ENCODE results near the gene FAM53A. TPM values are rescaled to one million over a fixed set of nuclear protein-coding genes. Genes with fewer than 3 reads are reported as not detected.

FAM53A gene
- total and polyA plus RNA-seq, 2 experiments from 2014 or later: 4.7 to 6.8 TPM

GRCh38 chr4:1593458-1593857 lies 90.7 kb downstream of the FAM53A start:
- TF ChIP-seq EZH2phosphoT487 (IDR thresholded peaks at IDR 0.05; ENCODE audit: low read depth, severe bottlenecking, unreplicated experiment): no peak
- TF ChIP-seq EZH2 (IDR thresholded peaks at IDR 0.05; ENCODE audit: borderline replicate concordance): no peak
- no peak for TF ChIP-seq CTCF (IDR thresholded peaks at IDR 0.05; ENCODE audit: poor library complexity)
- H4K20me1 ChIP-seq (ENCODE audit: insufficient read depth, poor library complexity, severe bottlenecking): no peaks in the 10 kb centered on the region
- H3K4me3 ChIP-seq: no peak overlapping the region
- no peaks in the 10 kb centered on the region for H3K9me2 ChIP-seq (replicated peaks; ENCODE audit: insufficient read depth)
- H2AFZ ChIP-seq: no peak overlapping the region
- H3K36me3 ChIP-seq (replicated peaks; ENCODE audit: insufficient read depth, low read depth): no peaks in the 10 kb centered on the region
- no peak overlapping the region for H3K4me2 ChIP-seq
- WGBS (ENCODE audit: low lambda C conversion rate, missing lambda C conversion rate): 83% methylated on average over 19 of the region's 19 CpGs
- no peak overlapping the region for H3K27ac ChIP-seq
- no peak for DNase-seq (ENCODE audit: low spot score)
- no peaks in the 10 kb centered on the region for H3K9me3 ChIP-seq (ENCODE audit: low read depth)
- H3K79me2 ChIP-seq: no peaks in the 10 kb centered on the region
- H3K27me3 ChIP-seq: no peaks in the 10 kb centered on the region
- no peaks in the 10 kb centered on the region for H3K4me1 ChIP-seq (ENCODE audit: insufficient read depth)

- no peaks in the 10 kb centered on the region for H3K79me2 ChIP-seq
- no peaks in the 10 kb centered on the region for H3K4me1 ChIP-seq (ENCODE audit: insufficient read depth)
- H3K4me2 ChIP-seq: no peak overlapping the region
- TF ChIP-seq EZH2phosphoT487 (IDR thresholded peaks at IDR 0.05; ENCODE audit: low read depth, severe bottlenecking, unreplicated experiment) (no peak), CTCF (IDR thresholded peaks at IDR 0.05; ENCODE audit: poor library complexity) (no peak), EZH2 (IDR thresholded peaks at IDR 0.05; ENCODE audit: borderline replicate concordance) (no peak)
- H3K36me3 ChIP-seq (replicated peaks; ENCODE audit: insufficient read depth, low read depth): no peaks in the 10 kb centered on the region
- no peak overlapping the region for H2AFZ ChIP-seq
- no peak overlapping the region for H3K27ac ChIP-seq
- no peak overlapping the region for H3K4me3 ChIP-seq
- H3K9me2 ChIP-seq (replicated peaks; ENCODE audit: insufficient read depth): no peaks in the 10 kb centered on the region
- no peak for DNase-seq (ENCODE audit: low spot score)
- WGBS (ENCODE audit: low lambda C conversion rate, missing lambda C conversion rate): 97% methylated on average over 49 of the region's 62 CpGs
- H3K27me3 ChIP-seq: no peaks in the 10 kb centered on the region
- H4K20me1 ChIP-seq (ENCODE audit: insufficient read depth, poor library complexity, severe bottlenecking): no peaks in the 10 kb centered on the region
- no peaks in the 10 kb centered on the region for H3K9me3 ChIP-seq (ENCODE audit: low read depth)
Measured at GRCh38 chr4:1592709-1593417, 91.2 kb downstream of the FAM53A start.

GRCh38 chr4:1592068-1592708 lies 91.9 kb downstream of the FAM53A start:
- H3K9me2 ChIP-seq (replicated peaks; ENCODE audit: insufficient read depth): no peaks in the 10 kb centered on the region
- H3K9me3 ChIP-seq (ENCODE audit: low read depth): no peaks in the 10 kb centered on the region
- no peaks in the 10 kb centered on the region for H3K36me3 ChIP-seq (replicated peaks; ENCODE audit: insufficient read depth, low read depth)
- no peaks in the 10 kb centered on the region for H3K27me3 ChIP-seq
- TF ChIP-seq CTCF (IDR thresholded peaks at IDR 0.05; ENCODE audit: poor library complexity) (no peak), EZH2phosphoT487 (IDR thresholded peaks at IDR 0.05; ENCODE audit: low read depth, severe bottlenecking, unreplicated experiment) (no peak)
- DNase-seq (ENCODE audit: low spot score): no peak
- no peak overlapping the region for H3K4me2 ChIP-seq
- 96% methylated on average over 25 of the region's 36 CpGs for WGBS (ENCODE audit: low lambda C conversion rate, missing lambda C conversion rate)
- no peak overlapping the region for H3K4me3 ChIP-seq
- H4K20me1 ChIP-seq (ENCODE audit: insufficient read depth, poor library complexity, severe bottlenecking): no peaks in the 10 kb centered on the region
- H3K4me1 ChIP-seq (ENCODE audit: insufficient read depth): no peaks in the 10 kb centered on the region
- H2AFZ ChIP-seq: no peak overlapping the region
- H3K79me2 ChIP-seq: no peaks in the 10 kb centered on the region
- no peak overlapping the region for H3K27ac ChIP-seq
